MCF 10A (cell line): Measurements from ENCODE around the gene ATOH1. TPM values are rescaled to one million over a fixed set of nuclear protein-coding genes. Genes with fewer than 3 reads are reported as not detected.

Experiments
- BruUV-seq: library from RNA; stranded (reverse); fragments of 400-500 nt; replicated peaks from 2 replicates; lab custom pipeline; 2021; lab: Mats Ljungman, UMichigan
- CTCF ChIA-PET: fragments of 300-600 bp; sonication (Branson Sonifier 250); formaldehyde crosslinking; extraction: SDS; loops from one replicate; lab custom pipeline; 2021; ENCODE audit warnings: antibody characterized with exemption, inconsistent platforms; lab: Yijun Ruan, JAX
- POLR2A ChIA-PET: fragments of 300-600, 350-650 bp; sonication (Branson Sonifier 250); formaldehyde crosslinking; extraction: SDS; loops from one replicate; lab custom pipeline; 2020; ENCODE audit warnings: antibody characterized with exemption, inconsistent platforms; lab: Yijun Ruan, JAX
- DNase-seq: peaks from one replicate; pipeline ENCODE4 v3.0.0-alpha.2; 2018; ENCODE audit not compliant: unreplicated experiment
- H3K27ac Mint-ChIP-seq: one replicate; pipeline ENCODE4 v1.8.0; 2022; ENCODE audit warnings: mild to moderate bottlenecking, low read depth, mixed read lengths; ENCODE audit not compliant: unreplicated experiment
- H3K27me3 Mint-ChIP-seq: one replicate; pipeline ENCODE4 v1.8.0; 2022; ENCODE audit warnings: mixed read lengths; ENCODE audit not compliant: insufficient read depth, unreplicated experiment
- H3K36me3 Mint-ChIP-seq: one replicate; pipeline ENCODE4 v1.8.0; 2022; ENCODE audit warnings: mild to moderate bottlenecking, moderate library complexity, mixed read lengths; ENCODE audit not compliant: insufficient read depth, unreplicated experiment
- H3K4me1 Mint-ChIP-seq: one replicate; pipeline ENCODE4 v1.8.0; 2022; ENCODE audit warnings: mixed read lengths; ENCODE audit not compliant: insufficient read depth, unreplicated experiment
- H3K4me3 Mint-ChIP-seq: one replicate; pipeline ENCODE4 v1.8.0; 2022; ENCODE audit warnings: mild to moderate bottlenecking, moderate library complexity, mixed read lengths; ENCODE audit not compliant: unreplicated experiment
- H3K9me3 Mint-ChIP-seq: one replicate; pipeline ENCODE4 v1.8.0; 2022; ENCODE audit warnings: mixed read lengths; ENCODE audit not compliant: unreplicated experiment
- intact Hi-C: fragments of 100-400 bp; cut with micrococcal nuclease; formaldehyde crosslinking; loops from 2 replicates; pipeline ENCODE4 v1.14.1; 2022
- total RNA-seq: library from RNA; stranded (reverse); gene quantifications from 2 replicates; pipeline ENCODE4 v1.2.3, GENCODE V29; 2022
- TF ChIP-seq, protein P1 (sequence below): fragments of 200-600 bp; IDR thresholded peaks from one replicate; pipeline ENCODE4 v1.8.0; 2022; ENCODE audit warnings: antibody characterized with exemption, mild to moderate bottlenecking; ENCODE audit not compliant: unreplicated experiment

The ATOH1 gene
- total RNA-seq, 1 experiment from 2014 or later: not detected

DNA sequence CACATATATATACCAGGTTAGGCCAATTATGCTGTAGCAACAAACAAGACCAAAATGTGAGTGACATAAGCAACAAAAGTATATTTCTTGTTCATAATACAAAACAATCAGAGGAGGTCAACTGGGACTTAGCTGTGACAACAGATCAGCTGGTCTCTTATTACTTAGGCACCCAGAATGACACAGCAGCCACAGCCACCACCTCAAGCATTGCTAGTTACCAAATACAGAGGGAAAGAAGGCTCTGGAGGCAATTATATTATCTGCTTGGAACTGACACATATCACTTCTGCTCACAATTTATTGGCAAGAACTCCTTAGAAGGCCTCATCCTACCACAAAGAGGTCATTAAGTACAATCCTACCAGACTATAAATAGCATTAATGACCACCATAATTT is 15.2 kb downstream of the ATOH1 start:
- CTCF ChIA-PET: interaction anchor here (1.2 kb wide), 1 partner anchor 194 kb away, joined by 3 read pairs; no protein-coding TSS in a partner anchor
- no peak for DNase-seq
- POLR2A ChIA-PET: no interaction called here
- Mint-ChIP-seq H3K36me3 (no peaks in the 10 kb centered on the region), H3K27me3 (no peaks in the 10 kb centered on the region), H3K27ac (no peak overlapping the region), H3K4me3 (no peak overlapping the region), H3K4me1 (no peaks in the 10 kb centered on the region), H3K9me3 (no peaks in the 10 kb centered on the region)
- TF ChIP-seq, protein P1, sequence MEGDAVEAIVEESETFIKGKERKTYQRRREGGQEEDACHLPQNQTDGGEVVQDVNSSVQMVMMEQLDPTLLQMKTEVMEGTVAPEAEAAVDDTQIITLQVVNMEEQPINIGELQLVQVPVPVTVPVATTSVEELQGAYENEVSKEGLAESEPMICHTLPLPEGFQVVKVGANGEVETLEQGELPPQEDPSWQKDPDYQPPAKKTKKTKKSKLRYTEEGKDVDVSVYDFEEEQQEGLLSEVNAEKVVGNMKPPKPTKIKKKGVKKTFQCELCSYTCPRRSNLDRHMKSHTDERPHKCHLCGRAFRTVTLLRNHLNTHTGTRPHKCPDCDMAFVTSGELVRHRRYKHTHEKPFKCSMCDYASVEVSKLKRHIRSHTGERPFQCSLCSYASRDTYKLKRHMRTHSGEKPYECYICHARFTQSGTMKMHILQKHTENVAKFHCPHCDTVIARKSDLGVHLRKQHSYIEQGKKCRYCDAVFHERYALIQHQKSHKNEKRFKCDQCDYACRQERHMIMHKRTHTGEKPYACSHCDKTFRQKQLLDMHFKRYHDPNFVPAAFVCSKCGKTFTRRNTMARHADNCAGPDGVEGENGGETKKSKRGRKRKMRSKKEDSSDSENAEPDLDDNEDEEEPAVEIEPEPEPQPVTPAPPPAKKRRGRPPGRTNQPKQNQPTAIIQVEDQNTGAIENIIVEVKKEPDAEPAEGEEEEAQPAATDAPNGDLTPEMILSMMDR: no peak
- intact Hi-C loops: no loop called here
- no TSS peak for BruUV-seq

DNA sequence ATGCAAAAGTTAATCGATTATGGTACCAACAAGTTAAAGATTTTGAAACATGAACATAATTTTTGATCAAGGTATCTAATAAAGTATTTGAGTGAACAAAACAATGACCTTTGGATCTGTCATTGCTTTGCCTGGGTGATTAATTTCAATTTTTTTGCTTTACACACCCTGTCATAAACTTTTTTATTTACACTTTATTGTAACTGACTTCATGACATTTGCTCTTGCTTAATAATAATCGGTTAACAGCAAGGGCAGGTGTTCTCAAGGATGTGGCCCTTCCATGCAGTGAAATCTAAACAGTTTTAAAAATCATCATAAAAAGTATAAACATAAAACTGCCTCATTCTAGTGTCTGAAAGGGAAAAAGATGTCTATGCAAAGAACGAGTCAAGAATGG is 24.1 kb downstream of the ATOH1 start:
- H3K4me1 Mint-ChIP-seq: peaks cover 5% of the 10 kb centered on the region
- no peaks in the 10 kb centered on the region for H3K9me3 Mint-ChIP-seq
- no peak for DNase-seq
- H3K27me3 Mint-ChIP-seq: no peaks in the 10 kb centered on the region
- no peak overlapping the region for H3K27ac Mint-ChIP-seq
- no peaks in the 10 kb centered on the region for H3K36me3 Mint-ChIP-seq
- intact Hi-C loops: no loop called here
- CTCF ChIA-PET: interaction anchor here (0.7 kb wide), 1 partner anchor 1923 kb away, joined by 3 read pairs; no protein-coding TSS in a partner anchor
- H3K4me3 Mint-ChIP-seq: no peak overlapping the region
- TF ChIP-seq, protein P1: no peak
- BruUV-seq: no TSS peak
- POLR2A ChIA-PET: no interaction called here

DNA sequence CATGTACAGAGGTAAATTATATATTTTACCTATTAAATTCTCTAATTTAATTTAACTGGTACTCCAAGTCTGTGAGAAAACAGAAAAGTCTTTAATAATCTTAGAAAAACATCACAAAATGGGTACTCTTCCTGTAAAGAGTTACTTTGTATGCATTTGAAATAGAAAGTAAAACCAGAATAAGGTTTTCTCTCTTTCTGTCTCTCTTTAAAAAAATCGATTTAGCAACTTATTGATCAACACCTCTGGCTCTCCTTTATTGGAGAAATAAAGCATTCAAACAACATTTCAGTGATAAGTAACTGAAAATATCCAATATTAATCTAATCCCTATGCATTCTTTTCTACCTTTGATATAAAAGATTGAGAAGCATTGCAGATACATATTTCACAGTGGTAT is 27.4 kb downstream of the ATOH1 start:
- Mint-ChIP-seq H3K27ac (no peak overlapping the region), H3K4me3 (no peak overlapping the region), H3K27me3 (no peaks in the 10 kb centered on the region), H3K9me3 (no peaks in the 10 kb centered on the region), H3K36me3 (no peaks in the 10 kb centered on the region), H3K4me1 (peaks cover 5% of the 10 kb centered on the region)
- intact Hi-C loops: no loop called here
- POLR2A ChIA-PET: no interaction called here
- DNase-seq: no peak
- no TSS peak for BruUV-seq
- TF ChIP-seq, protein P1: no peak
- CTCF ChIA-PET: interaction anchor here (1.2 kb wide), 1 partner anchor 9 kb away, joined by 4 read pairs; no protein-coding TSS in a partner anchor

DNA sequence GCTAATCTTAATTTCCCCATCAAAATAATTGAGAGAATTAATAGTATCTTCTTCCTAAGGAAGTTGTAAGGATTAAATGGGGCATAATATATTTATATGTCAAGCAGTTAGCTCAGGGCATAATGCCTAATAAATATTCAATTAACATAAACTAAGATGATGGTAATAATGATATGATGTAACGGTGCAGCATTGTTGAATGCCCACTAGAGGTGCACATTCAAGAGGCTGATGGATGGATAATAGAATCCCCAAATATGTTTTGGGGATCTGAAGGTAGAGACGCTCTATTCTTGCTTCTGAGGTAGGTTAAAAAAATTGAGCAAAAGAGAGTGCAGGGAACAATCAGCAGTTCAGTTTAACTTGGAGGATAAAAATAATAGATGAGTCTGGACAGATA is 37.1 kb downstream of the ATOH1 start:
- H3K4me1 Mint-ChIP-seq: no peaks in the 10 kb centered on the region
- no peaks in the 10 kb centered on the region for H3K27me3 Mint-ChIP-seq
- DNase-seq: no peak
- no peak overlapping the region for H3K4me3 Mint-ChIP-seq
- no TSS peak for BruUV-seq
- H3K9me3 Mint-ChIP-seq: no peaks in the 10 kb centered on the region
- CTCF ChIA-PET: interaction anchor here (0.6 to 1.3 kb wide), 3 partner anchors 10 to 552 kb away, joined by 3 to 4 read pairs (median 3); no protein-coding TSS in a partner anchor
- intact Hi-C loops: no loop called here
- TF ChIP-seq, protein P1: no peak
- H3K27ac Mint-ChIP-seq: no peak overlapping the region
- POLR2A ChIA-PET: no interaction called here
- no peaks in the 10 kb centered on the region for H3K36me3 Mint-ChIP-seq
